ENCODE results near the gene ANKRD34A. TPM values are rescaled to one million over a fixed set of nuclear protein-coding genes. Genes with fewer than 3 reads are reported as not detected.
A peak's percentile ranks its signal among the peaks of the same experiment; 100 is the strongest.

Gene ANKRD34A
- total and polyA plus RNA-seq, 4 donors = 0.06 to 1.0 (median 0.46) TPM

- Histone ChIP-seq H3K4me1 (ENCODE audit: control insufficient read depth in 5 of 5, insufficient read depth in 5 of 5, low read length in 5 of 5) (peaks cover 0 to 51% (median 0%) of the 10 kb centered on the region in 5 donors), H3K27me3 (ENCODE audit: control insufficient read depth in 3 of 3, insufficient read depth in 3 of 3, low read length in 2 of 3) (no peaks in the 10 kb centered on the region), H3K36me3 (ENCODE audit: control insufficient read depth in 4 of 4, insufficient read depth in 4 of 4, low read length in 4 of 4) (no peaks in the 10 kb centered on the region), H3K9me3 (ENCODE audit: control insufficient read depth in 4 of 4, insufficient read depth in 3 of 4, low read length in 3 of 4) (no peaks in the 10 kb centered on the region), H3K4me3 (no peak overlapping the region), H3K27ac (ENCODE audit: low read depth in 1 of 2, low read length in 1 of 2) (peak overlapping the region; percentile 85 to 86), H3K9ac (ENCODE audit: insufficient read depth in 1 of 2, low read length in 2 of 2) (no peak overlapping the region)
- TF ChIP-seq CTCF (IDR thresholded peaks at IDR 0.05; ENCODE audit: control extremely low read depth, extremely low read depth) = no peak
- ATAC-seq (ENCODE audit: insufficient read depth, low FRiP score) (peak; percentile 42), DNase-seq (peak in 2 of 3 donors; percentile 40 to 64)
- WGBS, 2 donors = 20 to 28% methylated on average over 15 of the region's 15 CpGs
These were observed 21.4 kb upstream of the ANKRD34A start for GRCh38 chr1:145985502-145986439.

GRCh38 chr1:145985129-145985501 is 20.7 kb upstream of the ANKRD34A start:
- H3K9ac ChIP-seq (ENCODE audit: insufficient read depth in 1 of 2, low read length in 2 of 2) = no peak overlapping the region
- peaks cover 0 to 56% (median 2%) of the 10 kb centered on the region in 5 donors for H3K4me1 ChIP-seq (ENCODE audit: control insufficient read depth in 5 of 5, insufficient read depth in 5 of 5, low read length in 5 of 5)

GRCh38 chr1:145983960-145984830 is 19.8 kb upstream of the ANKRD34A start:
- Histone ChIP-seq H3K9me3 (ENCODE audit: control insufficient read depth in 4 of 4, insufficient read depth in 3 of 4, low read length in 3 of 4) (no peaks in the 10 kb centered on the region), H3K4me3 (no peak overlapping the region), H3K9ac (ENCODE audit: insufficient read depth in 1 of 2, low read length in 2 of 2) (no peak overlapping the region), H3K27me3 (ENCODE audit: control insufficient read depth in 3 of 3, insufficient read depth in 3 of 3, low read length in 2 of 3) (no peaks in the 10 kb centered on the region), H3K36me3 (ENCODE audit: control insufficient read depth in 4 of 4, insufficient read depth in 4 of 4, low read length in 4 of 4) (no peaks in the 10 kb centered on the region), H3K4me1 (ENCODE audit: control insufficient read depth in 5 of 5, insufficient read depth in 5 of 5, low read length in 5 of 5) (peaks cover under 1 to 60% (median 11%) of the 10 kb centered on the region in 5 donors), H3K27ac (ENCODE audit: low read depth in 1 of 2, low read length in 1 of 2) (peak overlapping the region; percentile 57 to 99)
- ATAC-seq (ENCODE audit: insufficient read depth, low FRiP score) = no peak
- no peak for DNase-seq
- 90 to 92% methylated on average over 12 of the region's 12 CpGs for WGBS, 2 donors
- no peak for TF ChIP-seq CTCF (IDR thresholded peaks at IDR 0.05; ENCODE audit: control extremely low read depth, extremely low read depth)

More at GRCh38 chr1:145985129-145985501, 20.7 kb upstream of the ANKRD34A start:
- H3K27ac ChIP-seq (ENCODE audit: low read depth in 1 of 2, low read length in 1 of 2) = peak overlapping the region; percentile 85 to 86
- no peak for TF ChIP-seq CTCF (IDR thresholded peaks at IDR 0.05; ENCODE audit: control extremely low read depth, extremely low read depth)
- no peaks in the 10 kb centered on the region for H3K36me3 ChIP-seq (ENCODE audit: control insufficient read depth in 4 of 4, insufficient read depth in 4 of 4, low read length in 4 of 4)
- no peaks in the 10 kb centered on the region for H3K9me3 ChIP-seq (ENCODE audit: control insufficient read depth in 4 of 4, insufficient read depth in 3 of 4, low read length in 3 of 4)
- H3K27me3 ChIP-seq (ENCODE audit: control insufficient read depth in 3 of 3, insufficient read depth in 3 of 3, low read length in 2 of 3) = no peaks in the 10 kb centered on the region
- no peak for DNase-seq
- 62 to 76% methylated on average over 2 of the region's 2 CpGs for WGBS, 2 donors
- H3K4me3 ChIP-seq = no peak overlapping the region
- no peak for ATAC-seq (ENCODE audit: insufficient read depth, low FRiP score)

Data from lung (tissue), 12 donors.